ENCODE measurements around the gene HIVEP2. TPM values are rescaled to one million over a fixed set of nuclear protein-coding genes. Genes with fewer than 3 reads are reported as not detected.

HIVEP2 gene
- total and polyA plus RNA-seq, 9 donors = 8.4 to 58.9 (median 32.1) TPM

- TF ChIP-seq CTCF (IDR thresholded peaks at IDR 0.05) (no peak), POLR2A (IDR thresholded peaks at IDR 0.05) (no peak), EP300 (IDR thresholded peaks at IDR 0.05) (no peak)
- no peaks in the 10 kb centered on the region for H3K4me1 ChIP-seq (ENCODE audit: insufficient read depth)
- no peak overlapping the region for H3K27ac ChIP-seq
- H3K4me3 ChIP-seq = no peak overlapping the region
- no peaks in the 10 kb centered on the region for H3K27me3 ChIP-seq
- no peaks in the 10 kb centered on the region for H3K9me3 ChIP-seq
- H3K36me3 ChIP-seq = no peaks in the 10 kb centered on the region
- intact Hi-C loops (cut with DNase I) = no loop called here
- WGBS, 3 donors = 89 to 93% (median 91%) methylated on average over 6 of the region's 6 CpGs
- no peak for DNase-seq
These were observed 114.2 kb downstream of the HIVEP2 start for GRCh38 chr6:142830807-142831206.

GRCh38 chr6:142830116-142830710, 114.8 kb downstream of the HIVEP2 start:
- DNase-seq = no peak
- Histone ChIP-seq H3K4me1 (ENCODE audit: insufficient read depth) (no peaks in the 10 kb centered on the region), H3K4me3 (no peak overlapping the region), H3K27me3 (no peaks in the 10 kb centered on the region), H3K9me3 (no peaks in the 10 kb centered on the region), H3K36me3 (no peaks in the 10 kb centered on the region), H3K27ac (no peak overlapping the region)
- WGBS, 3 donors = 75 to 81% (median 77%) methylated on average over 5 of the region's 5 CpGs
- TF ChIP-seq EP300 (IDR thresholded peaks at IDR 0.05) = no peak
- intact Hi-C loops (cut with DNase I) = no loop called here

GRCh38 chr6:142829556-142829955, 115.4 kb downstream of the HIVEP2 start:
- no peak overlapping the region for H3K27ac ChIP-seq
- peaks cover 3% of the 10 kb centered on the region for H3K4me1 ChIP-seq (ENCODE audit: insufficient read depth)
- no peaks in the 10 kb centered on the region for H3K27me3 ChIP-seq
- H3K36me3 ChIP-seq = no peaks in the 10 kb centered on the region
- no peak for DNase-seq
- H3K9me3 ChIP-seq = no peaks in the 10 kb centered on the region
- 98 to 100% (median 99%) methylated on average over 1 of the region's 1 CpG for WGBS, 3 donors
- no peak for TF ChIP-seq POLR2A (IDR thresholded peaks at IDR 0.05)
- no peak for TF ChIP-seq CTCF (IDR thresholded peaks at IDR 0.05)
- no peak for TF ChIP-seq EP300 (IDR thresholded peaks at IDR 0.05)
- H3K4me3 ChIP-seq = no peak overlapping the region
- intact Hi-C loops (cut with DNase I) = no loop called here

- H3K4me1 ChIP-seq (ENCODE audit: insufficient read depth) = peaks cover 5% of the 10 kb centered on the region
- H3K36me3 ChIP-seq = no peaks in the 10 kb centered on the region
- DNase-seq = no peak
- WGBS, 3 donors = 82 to 98% (median 86%) methylated on average over 4 of the region's 4 CpGs
- H3K4me3 ChIP-seq = no peak overlapping the region
- TF ChIP-seq EP300 (IDR thresholded peaks at IDR 0.05) = no peak
- no peak for TF ChIP-seq CTCF (IDR thresholded peaks at IDR 0.05)
- no peak for TF ChIP-seq POLR2A (IDR thresholded peaks at IDR 0.05)
- intact Hi-C loops (cut with DNase I) = no loop called here
- H3K9me3 ChIP-seq = no peaks in the 10 kb centered on the region
- H3K27ac ChIP-seq = no peak overlapping the region
- no peaks in the 10 kb centered on the region for H3K27me3 ChIP-seq
These were observed 117.0 kb downstream of the HIVEP2 start for GRCh38 chr6:142827991-142828390.

GRCh38 chr6:142827369-142827768, 117.6 kb downstream of the HIVEP2 start:
- H3K4me3 ChIP-seq = no peak overlapping the region
- H3K27ac ChIP-seq = no peak overlapping the region
- H3K36me3 ChIP-seq = no peaks in the 10 kb centered on the region
- no peak for DNase-seq
- peaks cover 5% of the 10 kb centered on the region for H3K4me1 ChIP-seq (ENCODE audit: insufficient read depth)
- H3K27me3 ChIP-seq = no peaks in the 10 kb centered on the region
- TF ChIP-seq EP300 (IDR thresholded peaks at IDR 0.05) = no peak
- TF ChIP-seq POLR2A (IDR thresholded peaks at IDR 0.05) = no peak
- TF ChIP-seq CTCF (IDR thresholded peaks at IDR 0.05) = no peak
- 77 to 80% (median 78%) methylated on average over 7 of the region's 7 CpGs for WGBS, 3 donors
- intact Hi-C loops (cut with DNase I) = no loop called here
- no peaks in the 10 kb centered on the region for H3K9me3 ChIP-seq
